ENCODE measurements around the gene TMX2. TPM values are rescaled to one million over a fixed set of nuclear protein-coding genes. Genes with fewer than 3 reads are reported as not detected.

The TMX2 gene
- total and polyA plus RNA-seq, 9 of the 15 experiments (the other 6 are each of a cell fraction or from before 2014, with no cell fraction given) = 176 to 433 (median 227) TPM

- TF ChIP-seq IRF1 (CRISPR knock-in tag; IDR thresholded peaks at IDR 0.05; ENCODE audit: borderline replicate concordance) = no peak
- TF ChIP-seq ZNF165 (CRISPR knock-in tag; IDR thresholded peaks at IDR 0.05; ENCODE audit: borderline replicate concordance) = no peak
- 0 out of 2 replicates have a peak, but pooled peaks have one; percentile 11 for TF ChIP-seq AFF4 (CRISPR knock-in tag; IDR thresholded peaks at IDR 0.05)
- TF ChIP-seq, protein P1, sequence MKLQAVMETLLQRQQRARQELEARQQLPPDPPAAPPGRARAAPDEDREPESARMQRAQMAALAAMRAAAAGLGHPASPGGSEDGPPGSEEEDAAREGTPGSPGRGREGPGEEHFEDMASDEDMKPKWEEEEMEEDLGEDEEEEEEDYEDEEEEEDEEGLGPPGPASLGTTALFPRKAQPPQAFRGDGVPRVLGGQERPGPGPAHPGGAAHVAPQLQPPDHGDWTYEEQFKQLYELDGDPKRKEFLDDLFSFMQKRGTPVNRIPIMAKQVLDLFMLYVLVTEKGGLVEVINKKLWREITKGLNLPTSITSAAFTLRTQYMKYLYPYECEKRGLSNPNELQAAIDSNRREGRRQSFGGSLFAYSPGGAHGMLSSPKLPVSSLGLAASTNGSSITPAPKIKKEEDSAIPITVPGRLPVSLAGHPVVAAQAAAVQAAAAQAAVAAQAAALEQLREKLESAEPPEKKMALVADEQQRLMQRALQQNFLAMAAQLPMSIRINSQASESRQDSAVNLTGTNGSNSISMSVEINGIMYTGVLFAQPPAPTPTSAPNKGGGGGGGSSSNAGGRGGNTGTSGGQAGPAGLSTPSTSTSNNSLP (IDR thresholded peaks at IDR 0.05; ENCODE audit: borderline replicate concordance, low read depth, low read length) = no peak
- TF ChIP-seq ELF2 (CRISPR knock-in tag; IDR thresholded peaks at IDR 0.05) = peak; percentile 86
- TF ChIP-seq, protein P2, sequence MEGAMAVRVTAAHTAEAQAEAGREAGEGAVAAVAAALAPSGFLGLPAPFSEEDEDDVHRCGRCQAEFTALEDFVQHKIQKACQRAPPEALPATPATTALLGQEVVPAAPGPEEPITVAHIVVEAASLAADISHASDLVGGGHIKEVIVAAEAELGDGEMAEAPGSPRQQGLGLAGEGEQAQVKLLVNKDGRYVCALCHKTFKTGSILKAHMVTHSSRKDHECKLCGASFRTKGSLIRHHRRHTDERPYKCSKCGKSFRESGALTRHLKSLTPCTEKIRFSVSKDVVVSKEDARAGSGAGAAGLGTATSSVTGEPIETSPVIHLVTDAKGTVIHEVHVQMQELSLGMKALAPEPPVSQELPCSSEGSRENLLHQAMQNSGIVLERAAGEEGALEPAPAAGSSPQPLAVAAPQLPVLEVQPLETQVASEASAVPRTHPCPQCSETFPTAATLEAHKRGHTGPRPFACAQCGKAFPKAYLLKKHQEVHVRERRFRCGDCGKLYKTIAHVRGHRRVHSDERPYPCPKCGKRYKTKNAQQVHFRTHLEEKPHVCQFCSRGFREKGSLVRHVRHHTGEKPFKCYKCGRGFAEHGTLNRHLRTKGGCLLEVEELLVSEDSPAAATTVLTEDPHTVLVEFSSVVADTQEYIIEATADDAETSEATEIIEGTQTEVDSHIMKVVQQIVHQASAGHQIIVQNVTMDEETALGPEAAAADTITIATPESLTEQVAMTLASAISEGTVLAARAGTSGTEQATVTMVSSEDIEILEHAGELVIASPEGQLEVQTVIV (CRISPR knock-in tag; IDR thresholded peaks at IDR 0.05; ENCODE audit: borderline replicate concordance) = no peak
- TF ChIP-seq NCOA4 (IDR thresholded peaks at IDR 0.05; ENCODE audit: partially characterized antibody) = no peak
- no peak for TF ChIP-seq TGIF2 (CRISPR knock-in tag; IDR thresholded peaks at IDR 0.05)
- TF ChIP-seq ZNF280B (CRISPR knock-in tag; IDR thresholded peaks at IDR 0.05) = no peak
- no peak for TF ChIP-seq ZFPM2 (CRISPR knock-in tag; IDR thresholded peaks at IDR 0.05)
- TF ChIP-seq, protein P3, sequence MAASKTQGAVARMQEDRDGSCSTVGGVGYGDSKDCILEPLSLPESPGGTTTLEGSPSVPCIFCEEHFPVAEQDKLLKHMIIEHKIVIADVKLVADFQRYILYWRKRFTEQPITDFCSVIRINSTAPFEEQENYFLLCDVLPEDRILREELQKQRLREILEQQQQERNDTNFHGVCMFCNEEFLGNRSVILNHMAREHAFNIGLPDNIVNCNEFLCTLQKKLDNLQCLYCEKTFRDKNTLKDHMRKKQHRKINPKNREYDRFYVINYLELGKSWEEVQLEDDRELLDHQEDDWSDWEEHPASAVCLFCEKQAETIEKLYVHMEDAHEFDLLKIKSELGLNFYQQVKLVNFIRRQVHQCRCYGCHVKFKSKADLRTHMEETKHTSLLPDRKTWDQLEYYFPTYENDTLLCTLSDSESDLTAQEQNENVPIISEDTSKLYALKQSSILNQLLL (CRISPR knock-in tag; IDR thresholded peaks at IDR 0.05; ENCODE audit: borderline replicate concordance) = no peak
- TF ChIP-seq SMARCC2 (IDR thresholded peaks at IDR 0.05; ENCODE audit: low read depth) = no peak
- no peak for TF ChIP-seq CEBPG (CRISPR knock-in tag; IDR thresholded peaks at IDR 0.05)
- TF ChIP-seq CEBPG (tag; conservative IDR thresholded peaks at IDR 0.05 in 1 of 2, IDR thresholded peaks at IDR 0.05 in 1 of 2) = peak in 1 of 2 experiments; percentile 51; a peak in 2 of 4 replicates
- TF ChIP-seq SMARCA5 (IDR thresholded peaks at IDR 0.05) = no peak
Measured at GRCh38 chr11:57667117-57667735, 45.2 kb upstream of the TMX2 start (continued).
